Measurements from ENCODE around the gene ALAS1. TPM values are rescaled to one million over a fixed set of nuclear protein-coding genes. Genes with fewer than 3 reads are reported as not detected.
"Not testable (repeated sequence)": the region's sequence is repeated elsewhere in the genome, so short reads cannot be mapped to it uniquely, and the experiment has no call there.

The ALAS1 gene
- total RNA-seq, 2 donors from 2014 or later = 39.8 to 58.8 TPM

- TF ChIP-seq CTCF (IDR thresholded peaks at IDR 0.05) = no peak
- no peak for TF ChIP-seq POLR2A (IDR thresholded peaks at IDR 0.05)
- TF ChIP-seq POLR2AphosphoS5 (IDR thresholded peaks at IDR 0.05) = no peak
- WGBS = 76% methylated on average over 5 of the region's 5 CpGs
- no peaks in the 10 kb centered on the region for H3K27me3 ChIP-seq (replicated peaks; ENCODE audit: insufficient read depth)
- no peaks in the 10 kb centered on the region for H3K9me3 ChIP-seq
- no peak overlapping the region for H3K4me3 ChIP-seq
- H3K4me1 ChIP-seq (replicated peaks) = no peaks in the 10 kb centered on the region
- H3K27ac ChIP-seq = no peak overlapping the region
- no peaks in the 10 kb centered on the region for H3K36me3 ChIP-seq
- DNase-seq (ENCODE audit: low spot score) = no peak
- intact Hi-C loops (cut with DNase I) = no loop called here
Measured at GRCh38 chr3:52177701-52178042, 20.3 kb upstream of the ALAS1 start.

- H3K4me1 ChIP-seq (replicated peaks); H3K27me3 ChIP-seq (replicated peaks; ENCODE audit: insufficient read depth); H3K27ac ChIP-seq; H3K9me3 ChIP-seq; H3K36me3 ChIP-seq; DNase-seq (ENCODE audit: low spot score); intact Hi-C loops (cut with DNase I); H3K4me3 ChIP-seq: not testable (repeated sequence)
- WGBS = 96% methylated on average over 4 of the region's 4 CpGs
Measured at GRCh38 chr3:52178126-52178525, 19.8 kb upstream of the ALAS1 start.

GRCh38 chr3:52178537-52178936, 19.4 kb upstream of the ALAS1 start:
- intact Hi-C loops (cut with DNase I) = no loop called here
- DNase-seq (ENCODE audit: low spot score) = no peak
- Histone ChIP-seq H3K9me3 (no peaks in the 10 kb centered on the region), H3K4me1 (replicated peaks) (no peaks in the 10 kb centered on the region), H3K27me3 (replicated peaks; ENCODE audit: insufficient read depth) (no peaks in the 10 kb centered on the region), H3K4me3 (no peak overlapping the region), H3K27ac (no peak overlapping the region), H3K36me3 (no peaks in the 10 kb centered on the region)
- 100% methylated on average over 1 of the region's 1 CpG for WGBS
- TF ChIP-seq POLR2AphosphoS5 (IDR thresholded peaks at IDR 0.05) = no peak
- no peak for TF ChIP-seq POLR2A (IDR thresholded peaks at IDR 0.05)
- TF ChIP-seq CTCF (IDR thresholded peaks at IDR 0.05) = no peak

- TF ChIP-seq POLR2AphosphoS5 (IDR thresholded peaks at IDR 0.05) (no peak), CTCF (IDR thresholded peaks at IDR 0.05) (no peak), POLR2A (IDR thresholded peaks at IDR 0.05) (no peak)
- intact Hi-C loops (cut with DNase I) = no loop called here
- no peaks in the 10 kb centered on the region for H3K9me3 ChIP-seq
- H3K36me3 ChIP-seq = no peaks in the 10 kb centered on the region
- no peak overlapping the region for H3K27ac ChIP-seq
- H3K4me1 ChIP-seq (replicated peaks) = no peaks in the 10 kb centered on the region
- H3K27me3 ChIP-seq (replicated peaks; ENCODE audit: insufficient read depth) = no peaks in the 10 kb centered on the region
- H3K4me3 ChIP-seq = no peak overlapping the region
- no peak for DNase-seq (ENCODE audit: low spot score)
- 43% methylated on average over 4 of the region's 4 CpGs for WGBS
Measured at GRCh38 chr3:52181543-52181942, 16.4 kb upstream of the ALAS1 start.

- Histone ChIP-seq H3K36me3 (no peaks in the 10 kb centered on the region), H3K4me1 (replicated peaks) (no peaks in the 10 kb centered on the region), H3K9me3 (no peaks in the 10 kb centered on the region), H3K27ac (no peak overlapping the region), H3K27me3 (replicated peaks; ENCODE audit: insufficient read depth) (no peaks in the 10 kb centered on the region), H3K4me3 (no peak overlapping the region)
- TF ChIP-seq CTCF (IDR thresholded peaks at IDR 0.05) (no peak), POLR2AphosphoS5 (IDR thresholded peaks at IDR 0.05) (no peak), POLR2A (IDR thresholded peaks at IDR 0.05) (no peak)
- WGBS = 91% methylated on average over 5 of the region's 5 CpGs
- intact Hi-C loops (cut with DNase I) = no loop called here
- DNase-seq (ENCODE audit: low spot score) = no peak
Measured at GRCh38 chr3:52182196-52182595, 15.8 kb upstream of the ALAS1 start.

Measured in prostate gland (tissue), 2 donors.